Measurements from ENCODE around the gene JAGN1. TPM values are rescaled to one million over a fixed set of nuclear protein-coding genes. Genes with fewer than 3 reads are reported as not detected.
"Not testable (repeated sequence)": the region's sequence is repeated elsewhere in the genome, so short reads cannot be mapped to it uniquely, and the experiment has no call there.

JAGN1 gene
- total RNA-seq, 1 donor from 2014 or later, result 55.2 TPM

- H3K27ac ChIP-seq; H3K4me1 ChIP-seq; H3K9me3 ChIP-seq; H3K27me3 ChIP-seq; H3K36me3 ChIP-seq; H3K4me3 ChIP-seq; DNase-seq (ENCODE audit: low spot score in 2 of 2): not testable (repeated sequence)
- intact Hi-C loops (cut with DNase I), result loop anchor here (10.0 kb wide), 2 partner anchors 166 to 376 kb away; no protein-coding TSS in a partner anchor
- peak in 2 of 3 experiments; percentile 51 to 58 for TF ChIP-seq CTCF (IDR thresholded peaks at IDR 0.05)
Measured at GRCh38 chr3:9848860-9849259, 41.5 kb upstream of the JAGN1 start.

- intact Hi-C loops (cut with DNase I); H3K9me3 ChIP-seq; H3K4me3 ChIP-seq; DNase-seq (ENCODE audit: low spot score in 2 of 2); H3K36me3 ChIP-seq; H3K27me3 ChIP-seq; H3K4me1 ChIP-seq; H3K27ac ChIP-seq: not testable (repeated sequence)
Measured at GRCh38 chr3:9851383-9851782, 39.0 kb upstream of the JAGN1 start.

- DNase-seq (ENCODE audit: low spot score in 2 of 2); H3K4me1 ChIP-seq; H3K36me3 ChIP-seq; H3K27me3 ChIP-seq; H3K4me3 ChIP-seq; H3K9me3 ChIP-seq; intact Hi-C loops (cut with DNase I); H3K27ac ChIP-seq: not testable (repeated sequence)
Measured at GRCh38 chr3:9851926-9852325, 38.5 kb upstream of the JAGN1 start.

- Histone ChIP-seq H3K27me3 (no peaks in the 10 kb centered on the region), H3K9me3 (no peaks in the 10 kb centered on the region), H3K4me3 (no peak overlapping the region), H3K36me3 (no peaks in the 10 kb centered on the region), H3K4me1 (no peaks in the 10 kb centered on the region), H3K27ac (no peak overlapping the region)
- intact Hi-C loops (cut with DNase I), result no loop called here
- no peak for DNase-seq (ENCODE audit: low spot score in 2 of 2)
- TF ChIP-seq CTCF (IDR thresholded peaks at IDR 0.05), result no peak
Measured at GRCh38 chr3:9852528-9852927, 37.9 kb upstream of the JAGN1 start.

- H3K36me3 ChIP-seq; H3K27ac ChIP-seq; DNase-seq (ENCODE audit: low spot score in 2 of 2); intact Hi-C loops (cut with DNase I); H3K4me3 ChIP-seq; H3K27me3 ChIP-seq; H3K9me3 ChIP-seq; H3K4me1 ChIP-seq: not testable (repeated sequence)
Measured at GRCh38 chr3:9854291-9854940, 36.0 kb upstream of the JAGN1 start.

GRCh38 chr3:9855594-9855993, 34.8 kb upstream of the JAGN1 start:
- Histone ChIP-seq H3K27ac (no peak overlapping the region), H3K27me3 (no peaks in the 10 kb centered on the region), H3K4me3 (no peak overlapping the region), H3K4me1 (no peaks in the 10 kb centered on the region), H3K36me3 (no peaks in the 10 kb centered on the region), H3K9me3 (no peaks in the 10 kb centered on the region)
- intact Hi-C loops (cut with DNase I), result no loop called here
- no peak for TF ChIP-seq CTCF (IDR thresholded peaks at IDR 0.05)
- DNase-seq (ENCODE audit: low spot score in 2 of 2), result no peak

DNA sequence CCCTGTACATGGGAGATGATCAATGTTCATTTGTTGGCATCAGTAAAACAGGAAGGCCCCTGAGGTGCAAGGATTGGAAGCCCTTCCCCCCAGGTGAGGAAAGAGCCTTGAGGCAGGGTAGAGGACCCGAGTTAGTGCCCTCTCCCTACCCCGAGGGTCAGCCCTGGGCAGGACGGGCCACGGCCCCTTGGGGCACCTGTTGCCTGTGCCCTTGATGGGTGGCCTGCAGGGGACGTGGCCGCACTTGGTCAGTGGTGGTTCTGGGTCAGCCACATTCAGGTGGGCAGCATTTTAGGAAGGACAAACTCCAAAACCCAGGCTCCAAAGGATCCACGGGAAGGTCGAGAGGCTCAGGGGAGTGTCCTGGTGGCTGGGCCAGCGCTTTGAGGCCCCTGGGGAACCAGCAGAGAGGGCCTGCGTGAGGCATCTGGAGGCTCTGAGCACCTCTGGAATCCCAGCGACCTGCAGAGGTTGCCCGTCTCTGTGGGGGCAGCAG, 30.8 kb upstream of the JAGN1 start:
- H3K4me3 ChIP-seq, result no peak overlapping the region
- no peaks in the 10 kb centered on the region for H3K27me3 ChIP-seq
- H3K27ac ChIP-seq, result no peak overlapping the region
- DNase-seq (ENCODE audit: low spot score in 2 of 2), result no peak
- intact Hi-C loops (cut with DNase I), result no loop called here
- TF ChIP-seq CTCF (IDR thresholded peaks at IDR 0.05), result no peak
- H3K36me3 ChIP-seq, result no peaks in the 10 kb centered on the region
- no peaks in the 10 kb centered on the region for H3K9me3 ChIP-seq
- H3K4me1 ChIP-seq, result peaks cover 0 to 7% of the 10 kb centered on the region in 2 donors
